Pancreas (tissue), 10 donors: ENCODE measurements around the gene RPL13. TPM values are rescaled to one million over a fixed set of nuclear protein-coding genes. Genes with fewer than 3 reads are reported as not detected.

ENCODE experiments used
- ATAC-seq, 4 donors: fragments of 200-7000 bp; cut with Tn5 transposase; one replicate each; pipeline versions ENCODE4 v1.8.0 to v1.9.1; 2020; ENCODE audit warnings: mild to moderate bottlenecking in 4 of 4, moderate library complexity in 4 of 4
- DNase-seq, 6 donors: peaks; one replicate each; pipeline ENCODE4 v3.0.0-alpha.2; 2020
- FAIRE-seq: peaks from 2 replicates; lab custom pipeline; 2012; peaks lifted over from hg19 to GRCh38; lab: Jason Lieb, UNC
- H3K27ac ChIP-seq, 4 donors: fragments of 200-600 bp; sonication (generic); 1 replicate in 3 of 4; 2 replicates in 1 of 4; pipeline versions ENCODE4 v1.5.0 to v1.8.0; 2020
- H3K27me3 ChIP-seq, 4 donors: fragments of 200-600 bp; one replicate each; pipeline ENCODE4 v1.8.0; 2021
- H3K36me3 ChIP-seq, 3 donors: fragments of 200-600 bp; sonication (generic) in 1 of 3; one replicate each; pipeline versions ENCODE4 v1.5.0 to v1.8.0; 2020 to 2021
- H3K4me1 ChIP-seq, 3 donors: fragments of 200-600 bp; one replicate each; pipeline ENCODE4 v1.8.0; 2021
- H3K4me3 ChIP-seq, 4 donors: fragments of 200-600 bp; sonication (generic) in 2 of 4; one replicate each; pipeline versions ENCODE4 v1.5.0 to v1.8.0; 2020 to 2021
- H3K9me3 ChIP-seq, 4 donors: fragments of 200-600 bp; one replicate each; pipeline ENCODE4 v1.8.0; 2021
- WGBS, 2 donors: extraction: QIAGEN DNeasy Blood & Tissue Kit; methylation state at CpG; one replicate each; pipeline ENCODE4 v1.1.7; 2013; 5-methylcytosine and 5-hydroxymethylcytosine counted together
- intact Hi-C, 3 donors: fragments of 100-400 bp; cut with DNase I; formaldehyde crosslinking; loops; one replicate each; pipeline versions ENCODE4 v1.11.1 to v1.14.2; 2022
- polyA plus RNA-seq, 2 donors: library from polyadenylated mRNA; stranded (reverse); fragments of 200-250 nt; gene quantifications; one replicate each; pipeline ENCODE4 v1.2.3, GENCODE V29; 2013
- total RNA-seq, 6 donors: library from RNA; stranded (reverse); fragmentation: NEBNext Ultra II Directional in 4 of 6; extraction: Animal tissue kit (Norgen Biotek cat#: 25700) in 4 of 6; gene quantifications; one replicate each; pipeline versions ENCODE4 v1.2.1 to v1.2.4, GENCODE V29; 2021 to 2023
- TF ChIP-seq, protein P1 (sequence below), 4 donors: fragments of 200-600 bp; sonication (generic) in 3 of 4; IDR thresholded peaks; one replicate each; pipeline versions ENCODE4 v1.5.0 to v1.8.0; 2021; ENCODE audit warnings: antibody characterized with exemption in 4 of 4
- donor health status: healthy with polysubstance abuse.
- donor health status: DM: no; HTN: no; CAD: no; lungs with moderate emphysema.
- donor health status: DM: no; HTN: no; CAD: no.
- donor health status: control.
- donor health status: control.
- donor health status: Bipolar disorder and iron deficiency.
- donor health status: DM: yes; HTN: yes; CAD: no.
- donor health status: DM: no; HTN: no; CAD: no.
- donor health status: DM: no; HTN: no; CAD: no.
- donor health status: DM: yes; HTN: yes; CAD: no.

Gene RPL13
- total and polyA plus RNA-seq, 8 donors = 1,297 to 6,500 (median 2,093) TPM

- 83 to 86% methylated on average over 16 to 19 of the region's 19 CpGs for WGBS, 2 donors
- intact Hi-C loops = no loop called here
- H3K27me3 ChIP-seq = no peaks in the 10 kb centered on the region
- no peaks in the 10 kb centered on the region for H3K36me3 ChIP-seq
- ATAC-seq (no peak), FAIRE-seq (no peak), DNase-seq (peak in 2 of 6 donors; percentile 48 to 50)
- H3K4me3 ChIP-seq = no peak overlapping the region
- no peak overlapping the region for H3K27ac ChIP-seq
- H3K4me1 ChIP-seq = no peaks in the 10 kb centered on the region
- TF ChIP-seq, protein P1, sequence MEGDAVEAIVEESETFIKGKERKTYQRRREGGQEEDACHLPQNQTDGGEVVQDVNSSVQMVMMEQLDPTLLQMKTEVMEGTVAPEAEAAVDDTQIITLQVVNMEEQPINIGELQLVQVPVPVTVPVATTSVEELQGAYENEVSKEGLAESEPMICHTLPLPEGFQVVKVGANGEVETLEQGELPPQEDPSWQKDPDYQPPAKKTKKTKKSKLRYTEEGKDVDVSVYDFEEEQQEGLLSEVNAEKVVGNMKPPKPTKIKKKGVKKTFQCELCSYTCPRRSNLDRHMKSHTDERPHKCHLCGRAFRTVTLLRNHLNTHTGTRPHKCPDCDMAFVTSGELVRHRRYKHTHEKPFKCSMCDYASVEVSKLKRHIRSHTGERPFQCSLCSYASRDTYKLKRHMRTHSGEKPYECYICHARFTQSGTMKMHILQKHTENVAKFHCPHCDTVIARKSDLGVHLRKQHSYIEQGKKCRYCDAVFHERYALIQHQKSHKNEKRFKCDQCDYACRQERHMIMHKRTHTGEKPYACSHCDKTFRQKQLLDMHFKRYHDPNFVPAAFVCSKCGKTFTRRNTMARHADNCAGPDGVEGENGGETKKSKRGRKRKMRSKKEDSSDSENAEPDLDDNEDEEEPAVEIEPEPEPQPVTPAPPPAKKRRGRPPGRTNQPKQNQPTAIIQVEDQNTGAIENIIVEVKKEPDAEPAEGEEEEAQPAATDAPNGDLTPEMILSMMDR (IDR thresholded peaks at IDR 0.05) = no peak
- H3K9me3 ChIP-seq = no peaks in the 10 kb centered on the region
Observed at GRCh38 chr16:89596957-89597649, 36.6 kb downstream of the RPL13 start.

- Histone ChIP-seq H3K4me3 (no peak overlapping the region), H3K27me3 (no peaks in the 10 kb centered on the region), H3K27ac (no peak overlapping the region), H3K9me3 (no peaks in the 10 kb centered on the region), H3K4me1 (no peaks in the 10 kb centered on the region), H3K36me3 (no peaks in the 10 kb centered on the region)
- no peak for DNase-seq
- intact Hi-C loops = no loop called here
- TF ChIP-seq, protein P1 (IDR thresholded peaks at IDR 0.05) = no peak
- WGBS, 2 donors = 64 to 66% methylated on average over 13 to 14 of the region's 14 CpGs
- FAIRE-seq = no peak
- peak in 1 of 4 donors; percentile 33 for ATAC-seq
Observed at GRCh38 chr16:89598199-89598598, 37.7 kb downstream of the RPL13 start.

- ATAC-seq = peak; percentile 42 to 75 (median 52)
- intact Hi-C loops = no loop called here
- H3K27ac ChIP-seq = no peak overlapping the region
- FAIRE-seq = no peak
- no peaks in the 10 kb centered on the region for H3K4me1 ChIP-seq
- H3K36me3 ChIP-seq = no peaks in the 10 kb centered on the region
- TF ChIP-seq, protein P1 (IDR thresholded peaks at IDR 0.05) = no peak
- DNase-seq = peak in 3 of 6 donors; percentile 55 to 79 (median 72)
- no peaks in the 10 kb centered on the region for H3K27me3 ChIP-seq
- H3K4me3 ChIP-seq = no peak overlapping the region
- 45 to 54% methylated on average over 8 of the region's 8 CpGs for WGBS, 2 donors
- no peaks in the 10 kb centered on the region for H3K9me3 ChIP-seq
Observed at GRCh38 chr16:89599451-89599858, 39.0 kb downstream of the RPL13 start.

GRCh38 chr16:89599902-89600301 lies 39.4 kb downstream of the RPL13 start:
- no peak for FAIRE-seq
- DNase-seq = no peak
- TF ChIP-seq, protein P1 (IDR thresholded peaks at IDR 0.05) = no peak
- H3K4me3 ChIP-seq = no peak overlapping the region
- H3K27me3 ChIP-seq = no peaks in the 10 kb centered on the region
- intact Hi-C loops = no loop called here
- no peak for ATAC-seq
- WGBS, 2 donors = 87 to 94% methylated on average over 10 of the region's 10 CpGs
- no peaks in the 10 kb centered on the region for H3K4me1 ChIP-seq
- no peak overlapping the region for H3K27ac ChIP-seq
- no peaks in the 10 kb centered on the region for H3K36me3 ChIP-seq
- no peaks in the 10 kb centered on the region for H3K9me3 ChIP-seq

- no peaks in the 10 kb centered on the region for H3K36me3 ChIP-seq
- intact Hi-C loops = no loop called here
- H3K27ac ChIP-seq = no peak overlapping the region
- 75 to 80% methylated on average over 12 of the region's 12 CpGs for WGBS, 2 donors
- no peaks in the 10 kb centered on the region for H3K27me3 ChIP-seq
- no peaks in the 10 kb centered on the region for H3K9me3 ChIP-seq
- DNase-seq = no peak
- FAIRE-seq = no peak
- no peaks in the 10 kb centered on the region for H3K4me1 ChIP-seq
- H3K4me3 ChIP-seq = no peak overlapping the region
- ATAC-seq = no peak
- TF ChIP-seq, protein P1 (IDR thresholded peaks at IDR 0.05) = no peak
Observed at GRCh38 chr16:89600427-89600826, 39.9 kb downstream of the RPL13 start.
